ENCODE results near the gene SLC9B1. TPM values are rescaled to one million over a fixed set of nuclear protein-coding genes. Genes with fewer than 3 reads are reported as not detected.

SLC9B1 gene
- total and polyA plus RNA-seq, 2 donors (not counting 1 experiment from before 2014, with no cell fraction given) = 2.1 to 2.2 TPM

DNA sequence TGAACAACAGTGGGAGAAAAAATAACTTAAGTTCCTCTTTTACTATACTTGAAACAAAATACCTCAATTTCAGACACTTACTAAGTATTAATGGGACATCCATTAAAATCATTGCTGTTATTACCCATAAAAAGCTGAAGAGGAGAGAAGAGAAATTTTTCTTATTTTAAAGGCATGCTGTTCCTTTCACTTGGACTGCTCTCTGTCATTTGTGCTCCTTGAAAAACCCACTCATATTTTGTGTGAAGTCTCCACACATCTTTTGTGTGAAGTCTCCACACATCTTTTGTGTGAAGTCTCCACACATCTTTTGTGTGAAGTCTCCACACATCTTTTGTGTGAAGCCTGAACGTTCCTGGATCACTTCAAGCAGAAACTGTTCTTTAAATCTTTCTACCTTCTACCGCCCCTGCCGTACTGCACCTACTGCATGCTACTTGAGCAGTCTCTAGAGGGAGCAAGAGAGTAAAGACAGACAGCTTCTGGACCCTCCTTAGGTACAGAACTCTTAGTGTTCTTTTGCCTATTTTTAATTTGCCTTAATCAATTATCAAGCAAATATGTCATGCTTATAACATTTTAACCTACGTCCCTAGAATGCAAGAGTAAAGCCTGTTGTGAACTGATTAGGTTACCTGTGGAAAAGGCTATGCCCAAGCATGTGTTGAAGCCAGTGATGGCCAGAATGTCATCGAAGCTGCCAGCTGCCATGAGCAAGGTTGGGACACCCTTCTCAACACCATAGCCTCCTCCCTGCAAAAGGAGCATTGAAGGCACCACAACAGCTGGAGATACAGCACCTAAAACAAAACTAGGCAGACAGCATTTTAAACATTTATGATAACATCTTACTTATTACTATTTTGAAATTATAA, 27.1 kb upstream of the SLC9B1 start:
- TF ChIP-seq, protein P1, sequence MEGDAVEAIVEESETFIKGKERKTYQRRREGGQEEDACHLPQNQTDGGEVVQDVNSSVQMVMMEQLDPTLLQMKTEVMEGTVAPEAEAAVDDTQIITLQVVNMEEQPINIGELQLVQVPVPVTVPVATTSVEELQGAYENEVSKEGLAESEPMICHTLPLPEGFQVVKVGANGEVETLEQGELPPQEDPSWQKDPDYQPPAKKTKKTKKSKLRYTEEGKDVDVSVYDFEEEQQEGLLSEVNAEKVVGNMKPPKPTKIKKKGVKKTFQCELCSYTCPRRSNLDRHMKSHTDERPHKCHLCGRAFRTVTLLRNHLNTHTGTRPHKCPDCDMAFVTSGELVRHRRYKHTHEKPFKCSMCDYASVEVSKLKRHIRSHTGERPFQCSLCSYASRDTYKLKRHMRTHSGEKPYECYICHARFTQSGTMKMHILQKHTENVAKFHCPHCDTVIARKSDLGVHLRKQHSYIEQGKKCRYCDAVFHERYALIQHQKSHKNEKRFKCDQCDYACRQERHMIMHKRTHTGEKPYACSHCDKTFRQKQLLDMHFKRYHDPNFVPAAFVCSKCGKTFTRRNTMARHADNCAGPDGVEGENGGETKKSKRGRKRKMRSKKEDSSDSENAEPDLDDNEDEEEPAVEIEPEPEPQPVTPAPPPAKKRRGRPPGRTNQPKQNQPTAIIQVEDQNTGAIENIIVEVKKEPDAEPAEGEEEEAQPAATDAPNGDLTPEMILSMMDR (IDR thresholded peaks at IDR 0.05) = peak; percentile 92
- no peak for TF ChIP-seq EZH2 (IDR thresholded peaks at IDR 0.05; ENCODE audit: borderline replicate concordance, insufficient read depth, low read depth, low read length, poor library complexity, severe bottlenecking)
- 62% methylated on average over 4 of the region's 5 CpGs for WGBS (ENCODE audit: insufficient coverage)
- DNase-seq = peak; percentile 66
- Histone ChIP-seq H3K4me3 (ENCODE audit: control extremely low read depth in 1 of 5, extremely low read depth in 1 of 5, insufficient read depth in 1 of 5, low read depth in 2 of 5, low read length in 4 of 5) (no peak overlapping the region), H3K79me2 (ENCODE audit: control insufficient read depth, insufficient read depth, low read length) (no peaks in the 10 kb centered on the region), H3K36me3 (replicated peaks in 1 of 2; ENCODE audit: control extremely low read depth in 1 of 2, control insufficient read depth in 1 of 2, extremely low read depth in 1 of 2, insufficient read depth in 2 of 2, low read length in 1 of 2) (peaks cover 0 to 10% of the 10 kb centered on the region in 2 experiments), H3K27ac (ENCODE audit: low read length in 2 of 2) (no peak overlapping the region), H3K4me2 (replicated peaks; ENCODE audit: low read depth, low read length, poor library complexity, severe bottlenecking) (no peak overlapping the region), H4K20me1 (ENCODE audit: control insufficient read depth, insufficient read depth, low read length, poor library complexity, severe bottlenecking) (no peaks in the 10 kb centered on the region), H3K27me3 (replicated peaks in 1 of 4; ENCODE audit: control extremely low read depth in 1 of 4, control insufficient read depth in 3 of 4, insufficient read depth in 4 of 4, low read length in 3 of 4) (no peaks in the 10 kb centered on the region), H2AFZ (ENCODE audit: insufficient read depth, low read depth, low read length, poor library complexity, severe bottlenecking) (no peak overlapping the region), H3K4me1 (ENCODE audit: control insufficient read depth in 2 of 2, insufficient read depth in 2 of 2, low read length in 2 of 2) (no peaks in the 10 kb centered on the region), H3K9me3 (ENCODE audit: control extremely low read depth in 1 of 3, control insufficient read depth in 2 of 3, insufficient read depth in 1 of 3, low read length in 2 of 3) (no peaks in the 10 kb centered on the region), H3K9ac (ENCODE audit: low read length) (no peak overlapping the region)
- Mint-ChIP-seq H3K27ac (peak overlapping the region; percentile 71), H3K27me3 (no peaks in the 10 kb centered on the region), H3K4me3 (peak overlapping the region; percentile 54), H3K9me3 (ENCODE audit: insufficient read depth) (no peaks in the 10 kb centered on the region), H3K4me1 (peaks cover 9% of the 10 kb centered on the region)
- ChIA-PET POLR2A (no interaction called here), CTCF (interaction anchor here (0.7 to 5.0 kb wide), 13 partner anchors 10 to 598 kb away, joined by 3 to 117 read pairs (median 4); partner anchors contain the start of genes BDH2 and SLC9B2)
- peak; percentile 97 for ATAC-seq (ENCODE audit: low read depth)
- intact Hi-C loops (cut with micrococcal nuclease) = loop anchor here (1.0 kb wide), 3 partner anchors 30 to 53 kb away; partner anchors contain the start of genes BDH2 and SLC9B2

DNA sequence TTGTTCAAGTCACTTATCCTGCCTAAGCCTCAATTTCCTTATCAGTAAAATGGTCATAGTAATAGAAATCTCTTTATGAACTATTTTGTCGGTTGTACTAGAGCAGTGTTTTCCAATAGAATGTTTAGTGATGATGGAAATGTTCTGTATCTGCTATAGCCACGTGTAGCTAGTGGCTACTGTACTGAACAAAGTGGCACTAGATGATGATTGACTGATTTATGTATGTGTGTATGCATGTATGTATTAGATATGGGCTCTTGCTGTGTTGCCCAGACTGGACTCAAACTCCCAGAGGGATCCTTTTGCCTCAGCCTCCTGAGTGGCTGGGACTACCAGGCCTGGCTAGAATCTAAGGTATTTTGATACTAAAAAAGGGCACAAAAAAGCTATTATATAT, 24.7 kb upstream of the SLC9B1 start:
- CTCF ChIA-PET = interaction anchor here (1.3 to 5.0 kb wide), 4 partner anchors 31 to 56 kb away, joined by 3 to 117 read pairs (median 18); partner anchors contain the start of gene BDH2
- H3K9ac ChIP-seq (ENCODE audit: low read length) = no peak overlapping the region
- Mint-ChIP-seq H3K4me1 (peaks cover 9% of the 10 kb centered on the region), H3K9me3 (ENCODE audit: insufficient read depth) (no peaks in the 10 kb centered on the region), H3K27ac (no peak overlapping the region), H3K27me3 (no peaks in the 10 kb centered on the region), H3K4me3 (no peak overlapping the region)
- H3K4me3 ChIP-seq (ENCODE audit: control extremely low read depth in 1 of 5, extremely low read depth in 1 of 5, insufficient read depth in 1 of 5, low read depth in 2 of 5, low read length in 4 of 5) = no peak overlapping the region
- H3K79me2 ChIP-seq (ENCODE audit: control insufficient read depth, insufficient read depth, low read length) = no peaks in the 10 kb centered on the region
- no peaks in the 10 kb centered on the region for H4K20me1 ChIP-seq (ENCODE audit: control insufficient read depth, insufficient read depth, low read length, poor library complexity, severe bottlenecking)
- H3K36me3 ChIP-seq (replicated peaks in 1 of 2; ENCODE audit: control extremely low read depth in 1 of 2, control insufficient read depth in 1 of 2, extremely low read depth in 1 of 2, insufficient read depth in 2 of 2, low read length in 1 of 2) = peaks cover 0 to 10% of the 10 kb centered on the region in 2 experiments
- intact Hi-C loops (cut with micrococcal nuclease) = no loop called here
- ATAC-seq (ENCODE audit: low read depth) (no peak), DNase-seq (no peak)
- POLR2A ChIA-PET = interaction anchor here (0.6 kb wide), 2 partner anchors 13 to 176 kb away, joined by 3 to 5 read pairs; no protein-coding TSS in a partner anchor
- H3K27ac ChIP-seq (ENCODE audit: low read length in 2 of 2) = no peak overlapping the region
- no peaks in the 10 kb centered on the region for H3K4me1 ChIP-seq (ENCODE audit: control insufficient read depth in 2 of 2, insufficient read depth in 2 of 2, low read length in 2 of 2)
- H3K27me3 ChIP-seq (replicated peaks in 1 of 4; ENCODE audit: control extremely low read depth in 1 of 4, control insufficient read depth in 3 of 4, insufficient read depth in 4 of 4, low read length in 3 of 4) = no peaks in the 10 kb centered on the region
- H3K4me2 ChIP-seq (replicated peaks; ENCODE audit: low read depth, low read length, poor library complexity, severe bottlenecking) = no peak overlapping the region
- no peaks in the 10 kb centered on the region for H3K9me3 ChIP-seq (ENCODE audit: control extremely low read depth in 1 of 3, control insufficient read depth in 2 of 3, insufficient read depth in 1 of 3, low read length in 2 of 3)
- TF ChIP-seq, protein P1 (IDR thresholded peaks at IDR 0.05) = no peak
- no peak for TF ChIP-seq EZH2 (IDR thresholded peaks at IDR 0.05; ENCODE audit: borderline replicate concordance, insufficient read depth, low read depth, low read length, poor library complexity, severe bottlenecking)
- WGBS (ENCODE audit: insufficient coverage) = 83% methylated on average over 1 of the region's 2 CpGs
- H2AFZ ChIP-seq (ENCODE audit: insufficient read depth, low read depth, low read length, poor library complexity, severe bottlenecking) = no peak overlapping the region

Measured in B cell (primary cell).